Effector memory CD4-positive, alpha-beta T cell (primary cell): ENCODE results near the gene TMEM158.

ENCODE experiments used
- DNase-seq, 3 donors: peaks; one replicate each; pipeline ENCODE4 v3.0.0-alpha.2; 2020
- H3K27ac ChIP-seq: 2 replicates; pipeline ENCODE4 v1.7.0; 2013; ENCODE audit warnings: mild to moderate bottlenecking, low read length, moderate library complexity; ENCODE audit not compliant: insufficient read depth, poor library complexity, severe bottlenecking
- H3K27me3 ChIP-seq: replicated peaks from 2 replicates; pipeline ENCODE4 v1.7.0; 2013; ENCODE audit warnings: mild to moderate bottlenecking, low read length; ENCODE audit not compliant: insufficient read depth, control insufficient read depth, poor library complexity, severe bottlenecking
- H3K36me3 ChIP-seq: 2 replicates; pipeline ENCODE4 v1.7.0; 2013; ENCODE audit warnings: mild to moderate bottlenecking, low read length, moderate library complexity; ENCODE audit not compliant: control insufficient read depth, insufficient read depth
- H3K4me1 ChIP-seq: 2 replicates; pipeline ENCODE4 v1.7.0; 2013; ENCODE audit warnings: low read length, mild to moderate bottlenecking; ENCODE audit not compliant: control insufficient read depth, insufficient read depth, poor library complexity, severe bottlenecking
- H3K4me3 ChIP-seq: 2 replicates; pipeline ENCODE4 v1.7.0; 2013; ENCODE audit warnings: low read length, low read depth, mild to moderate bottlenecking; ENCODE audit not compliant: insufficient read depth, poor library complexity, severe bottlenecking
- H3K9me3 ChIP-seq: 2 replicates; pipeline ENCODE4 v1.7.0; 2013; ENCODE audit warnings: mild to moderate bottlenecking, low read length, moderate library complexity; ENCODE audit not compliant: control insufficient read depth

TMEM158 gene

GRCh38 chr3:45178183-45179023, 47.7 kb downstream of the TMEM158 start:
- Histone ChIP-seq H3K27me3 (no peaks in the 10 kb centered on the region), H3K27ac (no peak overlapping the region), H3K4me1 (no peaks in the 10 kb centered on the region), H3K36me3 (no peaks in the 10 kb centered on the region), H3K4me3 (no peak overlapping the region), H3K9me3 (no peaks in the 10 kb centered on the region)
- no peak for DNase-seq

GRCh38 chr3:45176912-45177311, 49.2 kb downstream of the TMEM158 start:
- Histone ChIP-seq H3K36me3 (no peaks in the 10 kb centered on the region), H3K27me3 (no peaks in the 10 kb centered on the region), H3K4me1 (no peaks in the 10 kb centered on the region), H3K4me3 (no peak overlapping the region), H3K9me3 (no peaks in the 10 kb centered on the region), H3K27ac (no peak overlapping the region)
- DNase-seq: no peak
